Trophoblast cell (in vitro differentiated cells and primary cell): ENCODE measurements around the gene FBP1.

Experiments
- DNase-seq, 2 donors: peaks; one replicate each; pipeline ENCODE4 v3.0.0-alpha.2; 2016
- H2AFZ ChIP-seq: 2 replicates; pipeline ENCODE4 v1.6.1; 2013; ENCODE audit warnings: low read length, moderate library complexity, mild to moderate bottlenecking; ENCODE audit not compliant: insufficient read depth, poor library complexity
- H2AK5ac ChIP-seq: 2 replicates; pipeline ENCODE4 v1.6.1; 2013; ENCODE audit warnings: mild to moderate bottlenecking, low read length
- H2BK120ac ChIP-seq: 2 replicates; pipeline ENCODE4 v1.6.1; 2013; ENCODE audit warnings: low read length, mild to moderate bottlenecking, moderate library complexity; ENCODE audit not compliant: insufficient read depth, poor library complexity
- H2BK12ac ChIP-seq: 2 replicates; pipeline ENCODE4 v1.6.1; 2013; ENCODE audit warnings: mild to moderate bottlenecking, low read length, moderate library complexity
- H2BK5ac ChIP-seq: 2 replicates; pipeline ENCODE4 v1.6.1; 2013; ENCODE audit warnings: low read length, low read depth, moderate library complexity, mild to moderate bottlenecking; ENCODE audit not compliant: poor library complexity
- H3K14ac ChIP-seq: 2 replicates; pipeline ENCODE4 v1.6.1; 2013; ENCODE audit warnings: mild to moderate bottlenecking, low read length
- H3K18ac ChIP-seq: 2 replicates; pipeline ENCODE4 v1.6.1; 2013; ENCODE audit warnings: mild to moderate bottlenecking, low read length
- H3K23ac ChIP-seq: 2 replicates; pipeline ENCODE4 v1.6.1; 2013; ENCODE audit warnings: low read length
- H3K27ac ChIP-seq: 2 replicates; pipeline ENCODE4 v1.5.1; 2013; ENCODE audit warnings: low read depth, mild to moderate bottlenecking, inconsistent platforms, low read length, moderate library complexity
- H3K27me3 ChIP-seq: 2 replicates; pipeline ENCODE4 v1.6.1; 2013; ENCODE audit warnings: inconsistent platforms, mild to moderate bottlenecking, low read length, moderate library complexity; ENCODE audit not compliant: insufficient read depth
- H3K36me3 ChIP-seq, 2 experiments: 1 replicate in 1 of 2; 2 replicates in 1 of 2; pipeline ENCODE4 v1.6.1; 2013; ENCODE audit warnings: low read length in 2 of 2, mild to moderate bottlenecking in 2 of 2, moderate library complexity in 1 of 2; ENCODE audit not compliant: insufficient read depth in 2 of 2, control insufficient read depth in 1 of 2
- H3K4ac ChIP-seq: 2 replicates; pipeline ENCODE4 v1.6.1; 2013; ENCODE audit warnings: low read depth, mild to moderate bottlenecking, low read length, moderate library complexity
- H3K4me1 ChIP-seq, 2 experiments: 1 replicate in 1 of 2; 2 replicates in 1 of 2; pipeline ENCODE4 v1.6.1; 2013; ENCODE audit warnings: low read length in 2 of 2, mild to moderate bottlenecking in 2 of 2, moderate library complexity in 1 of 2; ENCODE audit not compliant: insufficient read depth in 2 of 2, control insufficient read depth in 1 of 2
- H3K4me2 ChIP-seq: 2 replicates; pipeline ENCODE4 v1.6.1; 2013; ENCODE audit warnings: inconsistent platforms, mild to moderate bottlenecking, low read length, moderate library complexity
- H3K4me3 ChIP-seq: 2 replicates; pipeline ENCODE4 v1.5.1; 2013; ENCODE audit warnings: mild to moderate bottlenecking, low read depth, low read length, inconsistent platforms
- H3K79me1 ChIP-seq: one replicate; pipeline ENCODE4 v1.6.1; 2013; ENCODE audit warnings: low read length
- H3K79me2 ChIP-seq: 2 replicates; pipeline ENCODE4 v1.6.1; 2013; ENCODE audit warnings: low read length, mild to moderate bottlenecking; ENCODE audit not compliant: control insufficient read depth, insufficient read depth, poor library complexity
- H3K9ac ChIP-seq: 2 replicates; pipeline ENCODE4 v1.6.1; 2013; ENCODE audit warnings: mild to moderate bottlenecking, low read length
- H3K9me3 ChIP-seq: 2 replicates; pipeline ENCODE4 v1.6.1; 2013; ENCODE audit warnings: low read depth, mild to moderate bottlenecking, control low read depth, inconsistent platforms, low read length; ENCODE audit not compliant: insufficient read depth
- H4K12ac ChIP-seq: 2 replicates; pipeline ENCODE4 v1.6.1; 2013; ENCODE audit warnings: low read depth, mild to moderate bottlenecking, low read length, moderate library complexity
- H4K8ac ChIP-seq: 2 replicates; pipeline ENCODE4 v1.6.1; 2013; ENCODE audit warnings: low read depth, mild to moderate bottlenecking, low read length, moderate library complexity
- H4K91ac ChIP-seq: one replicate; pipeline ENCODE4 v1.6.1; 2013; ENCODE audit warnings: low read depth, mild to moderate bottlenecking, low read length, moderate library complexity
- WGBS: extraction: QIAGEN DNeasy Blood & Tissue Kit; methylation state at CpG from one replicate; pipeline ENCODE4 v1.1.7; 2013; ENCODE audit warnings: missing lambda C conversion rate; ENCODE audit not compliant: insufficient read length, insufficient coverage; ENCODE audit errors: extremely low coverage; 5-methylcytosine and 5-hydroxymethylcytosine counted together

FBP1 gene

DNA sequence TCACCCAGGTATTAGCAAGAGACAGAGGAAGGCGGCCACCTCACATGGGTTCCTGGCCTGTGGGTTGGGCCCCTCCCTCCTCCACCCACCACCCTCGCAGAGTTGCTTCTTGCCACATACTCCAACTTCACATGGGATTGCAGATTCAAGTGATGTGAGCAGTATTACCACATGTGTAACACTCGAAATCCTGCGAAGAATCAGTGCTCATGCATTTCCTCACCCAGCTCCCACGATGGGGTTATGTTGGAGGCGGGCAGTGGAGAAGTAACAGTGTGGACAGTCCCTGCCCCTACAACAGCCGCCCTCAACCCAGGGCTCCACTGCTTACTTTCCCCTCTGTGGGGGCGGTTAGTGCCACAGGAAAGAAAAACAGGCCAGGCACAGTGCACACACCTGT is 3.9 kb upstream of the FBP1 start:
- H3K27me3 ChIP-seq: peaks cover 32% of the 10 kb centered on the region
- H3K4me1 ChIP-seq: peaks cover 10 to 13% of the 10 kb centered on the region in 2 experiments
- no peak overlapping the region for H4K12ac ChIP-seq
- H2AK5ac ChIP-seq: no peak overlapping the region
- H2BK120ac ChIP-seq: no peak overlapping the region
- no peak overlapping the region for H3K27ac ChIP-seq
- no peak overlapping the region for H3K18ac ChIP-seq
- peak overlapping the region; percentile 40 for H4K8ac ChIP-seq
- H3K36me3 ChIP-seq: no peaks in the 10 kb centered on the region
- no peak overlapping the region for H2BK5ac ChIP-seq
- no peak overlapping the region for H3K23ac ChIP-seq
- H3K9me3 ChIP-seq: no peaks in the 10 kb centered on the region
- no peak overlapping the region for H2BK12ac ChIP-seq
- H3K79me1 ChIP-seq: peaks cover 3% of the 10 kb centered on the region
- no peak overlapping the region for H3K14ac ChIP-seq
- no peak for DNase-seq
- H3K4me2 ChIP-seq: no peak overlapping the region
- no peak overlapping the region for H3K4me3 ChIP-seq
- WGBS: no CpG with 5 or more reads among the region's 8 CpGs
- no peaks in the 10 kb centered on the region for H3K79me2 ChIP-seq
- no peak overlapping the region for H3K4ac ChIP-seq
- no peak overlapping the region for H2AFZ ChIP-seq
- H4K91ac ChIP-seq: peak overlapping the region; percentile 48
- H3K9ac ChIP-seq: no peak overlapping the region

DNA sequence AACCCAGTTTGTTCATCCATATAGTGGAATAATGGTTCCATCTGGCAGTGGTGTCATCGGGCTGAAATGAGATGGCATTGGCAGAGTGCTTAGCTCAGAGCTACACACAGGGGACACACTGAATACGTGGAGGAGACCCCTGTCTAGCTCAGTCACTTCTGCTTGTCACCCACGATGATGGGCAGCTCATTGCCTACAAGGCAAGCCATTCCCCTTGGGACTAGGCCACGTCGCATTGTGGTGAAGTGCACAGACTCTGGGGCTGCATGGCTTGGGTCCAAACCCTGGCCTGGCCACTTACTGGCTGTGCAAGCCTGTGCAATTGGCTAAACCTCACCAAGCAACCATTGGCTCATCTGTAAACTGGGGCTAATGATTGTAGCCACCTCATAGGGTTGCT is 3.2 kb upstream of the FBP1 start:
- no peak overlapping the region for H3K27ac ChIP-seq
- no CpG with 5 or more reads among the region's 5 CpGs for WGBS
- no peak overlapping the region for H4K91ac ChIP-seq
- H2BK120ac ChIP-seq: no peak overlapping the region
- H3K4me1 ChIP-seq: peaks cover 10 to 13% of the 10 kb centered on the region in 2 experiments
- no peak overlapping the region for H3K9ac ChIP-seq
- DNase-seq: no peak
- peaks cover 34% of the 10 kb centered on the region for H3K27me3 ChIP-seq
- H3K79me2 ChIP-seq: no peaks in the 10 kb centered on the region
- no peak overlapping the region for H3K18ac ChIP-seq
- no peak overlapping the region for H2BK12ac ChIP-seq
- H3K36me3 ChIP-seq: no peaks in the 10 kb centered on the region
- no peak overlapping the region for H3K23ac ChIP-seq
- H4K12ac ChIP-seq: no peak overlapping the region
- H4K8ac ChIP-seq: no peak overlapping the region
- H3K14ac ChIP-seq: no peak overlapping the region
- no peak overlapping the region for H2AK5ac ChIP-seq
- H3K79me1 ChIP-seq: peaks cover 3% of the 10 kb centered on the region
- no peak overlapping the region for H3K4ac ChIP-seq
- no peak overlapping the region for H2BK5ac ChIP-seq
- H3K9me3 ChIP-seq: no peaks in the 10 kb centered on the region
- no peak overlapping the region for H3K4me2 ChIP-seq
- H3K4me3 ChIP-seq: no peak overlapping the region
- H2AFZ ChIP-seq: no peak overlapping the region

DNA sequence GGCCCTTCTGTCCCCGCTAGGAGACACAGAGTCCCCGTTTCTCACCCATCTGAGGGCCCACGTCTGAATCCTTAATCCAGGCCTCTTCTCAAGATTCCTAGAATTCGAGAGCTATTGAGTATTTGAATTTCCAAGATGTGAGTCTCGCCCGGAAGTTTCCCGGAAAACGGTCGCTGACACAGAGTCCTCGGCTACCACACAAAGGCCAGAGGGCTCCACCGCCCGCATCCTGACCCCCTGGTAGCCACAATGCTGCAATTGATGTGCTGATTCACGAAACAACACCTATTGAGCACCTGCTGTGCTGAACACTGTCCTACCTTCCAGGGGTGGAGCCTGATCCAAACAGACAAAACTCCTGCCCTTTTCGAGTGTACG is 670 bp upstream of the FBP1 start:
- peaks cover 3% of the 10 kb centered on the region for H3K79me1 ChIP-seq
- H3K4me1 ChIP-seq: peaks cover 10 to 13% of the 10 kb centered on the region in 2 experiments
- DNase-seq: peak in 1 of 2 donors; percentile 30

GRCh38 chr9:94638335-94639060 is 820 bp downstream of the FBP1 start:
- H3K14ac ChIP-seq: no peak overlapping the region
- no peak overlapping the region for H2BK12ac ChIP-seq
- H2BK120ac ChIP-seq: no peak overlapping the region
- no peaks in the 10 kb centered on the region for H3K9me3 ChIP-seq
- H3K79me2 ChIP-seq: no peaks in the 10 kb centered on the region
- H3K23ac ChIP-seq: no peak overlapping the region
- no peak overlapping the region for H3K18ac ChIP-seq
- H3K4me1 ChIP-seq: peaks cover 10 to 13% of the 10 kb centered on the region in 2 experiments
- H2AFZ ChIP-seq: no peak overlapping the region
- H3K27me3 ChIP-seq: peaks cover 37% of the 10 kb centered on the region
- H3K4ac ChIP-seq: no peak overlapping the region
- no peak overlapping the region for H3K9ac ChIP-seq
- H3K4me3 ChIP-seq: no peak overlapping the region
- H3K27ac ChIP-seq: no peak overlapping the region
- H2BK5ac ChIP-seq: no peak overlapping the region
- H2AK5ac ChIP-seq: no peak overlapping the region
- no peak overlapping the region for H4K8ac ChIP-seq
- H4K12ac ChIP-seq: no peak overlapping the region
- no peak overlapping the region for H4K91ac ChIP-seq
- peak overlapping the region; percentile 44 for H3K4me2 ChIP-seq
- peaks cover 3% of the 10 kb centered on the region for H3K79me1 ChIP-seq
- no CpG with 5 or more reads among the region's 17 CpGs for WGBS
- DNase-seq: no peak
- no peaks in the 10 kb centered on the region for H3K36me3 ChIP-seq

More for the DNA sequence above, 670 bp upstream of the FBP1 start:
- no peak overlapping the region for H4K91ac ChIP-seq
- no peak overlapping the region for H3K4ac ChIP-seq
- whole genome bisulfite sequencing: no CpG with 5 or more reads among the region's 15 CpGs
- no peak overlapping the region for H3K9ac ChIP-seq
- no peak overlapping the region for H4K12ac ChIP-seq
- H4K8ac ChIP-seq: no peak overlapping the region
- no peaks in the 10 kb centered on the region for H3K79me2 ChIP-seq
- peak overlapping the region; percentile 44 for H3K4me2 ChIP-seq
- no peaks in the 10 kb centered on the region for H3K9me3 ChIP-seq
- no peak overlapping the region for H2AK5ac ChIP-seq
- H3K36me3 ChIP-seq: no peaks in the 10 kb centered on the region
- no peak overlapping the region for H3K23ac ChIP-seq
- no peak overlapping the region for H3K27ac ChIP-seq
- H3K4me3 ChIP-seq: no peak overlapping the region
- H3K27me3 ChIP-seq: peaks cover 37% of the 10 kb centered on the region
- no peak overlapping the region for H2BK120ac ChIP-seq
- H2BK12ac ChIP-seq: no peak overlapping the region
- H3K14ac ChIP-seq: no peak overlapping the region
- H2BK5ac ChIP-seq: no peak overlapping the region
- H3K18ac ChIP-seq: no peak overlapping the region
- H2AFZ ChIP-seq: no peak overlapping the region
